GM12865 (cell line): ENCODE measurements around the gene MAMDC2.

Source experiments
- DNase-seq: peaks from one replicate; pipeline ENCODE4 v3.0.0; 2010; ENCODE audit warnings: low read depth
- H3K4me3 ChIP-seq: 2 replicates; pipeline ENCODE4 v1.5.1; 2011; ENCODE audit warnings: mild to moderate bottlenecking, low read depth, low read length, control low read depth
- CTCF ChIP-seq: IDR thresholded peaks from 2 replicates; pipeline ENCODE4 v1.5.1; 2011; ENCODE audit warnings: low read length, control low read depth, low read depth, inconsistent platforms; ENCODE audit not compliant: insufficient read depth; ENCODE audit errors: missing control alignments

The MAMDC2 gene

GRCh38 chr9:70147651-70148050 lies 104.0 kb downstream of the MAMDC2 start:
- no peak for DNase-seq
- no peak overlapping the region for H3K4me3 ChIP-seq
- TF ChIP-seq CTCF, result no peak

DNA sequence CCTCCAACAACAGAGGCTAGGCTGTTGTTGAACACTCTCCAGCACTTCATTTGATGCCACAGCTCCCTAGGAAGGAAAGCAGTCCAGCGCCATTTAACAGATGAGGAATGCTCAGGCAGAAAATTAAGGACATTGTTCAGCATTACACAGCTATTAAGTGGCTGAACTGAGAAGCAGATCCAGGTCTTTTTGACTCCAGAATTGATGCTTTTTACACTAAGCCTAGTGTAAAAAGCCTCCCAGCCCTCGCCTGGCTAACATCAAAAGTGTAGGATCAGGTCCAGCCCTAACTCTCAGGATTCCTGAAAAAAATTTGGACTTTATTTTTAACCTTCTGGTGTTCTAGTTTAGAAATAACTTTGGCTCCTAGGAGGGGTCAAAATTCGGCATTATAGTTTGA lies 108.7 kb downstream of the MAMDC2 start:
- no peak for TF ChIP-seq CTCF
- no peak for DNase-seq
- no peak overlapping the region for H3K4me3 ChIP-seq

GRCh38 chr9:70156729-70157128 lies 113.1 kb downstream of the MAMDC2 start:
- H3K4me3 ChIP-seq, result no peak overlapping the region
- no peak for TF ChIP-seq CTCF
- no peak for DNase-seq

DNA sequence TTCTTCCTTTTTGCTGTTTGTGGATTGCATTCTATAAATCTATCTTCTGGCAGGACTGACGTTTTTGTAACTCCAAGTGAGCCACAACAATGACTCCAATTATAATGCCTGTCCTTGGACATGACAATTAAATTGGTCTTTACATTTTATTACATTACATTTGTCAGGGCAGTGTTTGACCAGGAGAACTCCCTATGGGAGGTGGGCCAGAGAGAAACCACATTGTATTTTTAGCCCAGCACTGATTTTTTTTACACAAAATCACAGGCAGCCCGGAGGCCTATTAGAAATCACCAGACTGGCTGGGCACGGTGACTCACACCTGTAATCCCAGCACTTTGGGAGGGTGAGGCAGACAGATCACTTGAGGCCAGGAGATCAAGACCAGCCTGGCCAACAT lies 116.0 kb downstream of the MAMDC2 start:
- no peak overlapping the region for H3K4me3 ChIP-seq
- no peak for DNase-seq
- TF ChIP-seq CTCF, result no peak

- no peak for DNase-seq
- no peak for TF ChIP-seq CTCF
- no peak overlapping the region for H3K4me3 ChIP-seq
These were observed 117.3 kb downstream of the MAMDC2 start for GRCh38 chr9:70160686-70161600.

DNA sequence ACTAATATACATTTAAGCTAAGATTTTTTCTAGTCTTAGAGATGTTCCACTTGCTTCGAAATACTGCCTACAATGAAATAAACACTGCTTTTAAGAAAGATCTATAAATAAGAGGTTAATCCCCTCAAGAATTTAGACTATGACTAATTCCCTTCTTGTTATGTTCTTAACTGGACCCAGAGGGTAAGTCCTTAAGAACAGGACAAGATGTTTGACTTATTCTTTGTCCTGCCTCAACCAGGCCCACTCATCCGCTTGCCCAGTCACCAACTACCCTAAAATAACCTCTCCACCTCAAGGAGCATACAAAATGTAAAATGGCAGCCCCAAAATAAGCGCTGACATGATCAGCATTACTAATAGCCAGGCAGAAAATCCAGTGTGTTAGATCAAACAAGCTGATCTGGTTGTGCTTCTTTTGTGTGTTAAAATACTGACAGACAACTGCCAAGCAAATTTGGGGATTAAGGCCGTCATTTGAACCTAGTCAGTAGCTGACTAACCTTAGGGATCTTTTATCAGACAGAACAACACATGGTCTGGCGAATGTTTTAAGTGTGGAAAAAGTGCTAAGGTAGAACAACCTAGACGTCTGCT lies 121.5 kb downstream of the MAMDC2 start:
- no peak for TF ChIP-seq CTCF
- H3K4me3 ChIP-seq, result no peak overlapping the region
- no peak for DNase-seq

- no peak for TF ChIP-seq CTCF
- no peak for DNase-seq
- no peak overlapping the region for H3K4me3 ChIP-seq
These were observed 124.9 kb downstream of the MAMDC2 start for GRCh38 chr9:70168521-70168920.
